Gastroesophageal sphincter (tissue), 4 donors: ENCODE results near the gene MAN2B2. TPM values are rescaled to one million over a fixed set of nuclear protein-coding genes. Genes with fewer than 3 reads are reported as not detected.
"Not testable (repeated sequence)": the region's sequence is repeated elsewhere in the genome, so short reads cannot be mapped to it uniquely, and the experiment has no call there.

ENCODE experiments used
- ATAC-seq: fragments of 150-250 bp; one replicate; pipeline ENCODE4 v1.9.1; 2016; ENCODE audit warnings: mild to moderate bottlenecking, moderate library complexity
- H3K27ac ChIP-seq, 4 donors: fragments of 200-600 bp; sonication (generic) in 3 of 4; 1 replicate in 3 of 4; 2 replicates in 1 of 4; pipeline ENCODE4 v1.5.1; 2016 to 2019
- H3K27me3 ChIP-seq: fragments of 200-600 bp; sonication (generic); one replicate; pipeline ENCODE4 v1.5.1; 2019
- H3K36me3 ChIP-seq, 2 donors: fragments of 200-600 bp; sonication (generic); one replicate each; pipeline ENCODE4 v1.5.1; 2019; ENCODE audit warnings: control low read depth in 1 of 2
- H3K4me1 ChIP-seq, 3 donors: fragments of 200-600 bp; sonication (generic); 1 replicate in 2 of 3; 2 replicates in 1 of 3; pipeline ENCODE4 v1.5.1; 2016 to 2019; ENCODE audit warnings: control low read depth in 2 of 3
- H3K4me3 ChIP-seq, 2 donors: fragments of 200-600 bp; sonication (generic); one replicate each; pipeline ENCODE4 v1.5.1; 2019; ENCODE audit warnings: mild to moderate bottlenecking in 1 of 2, moderate library complexity in 1 of 2
- H3K9me3 ChIP-seq, 3 donors: fragments of 200-600 bp; sonication (generic); one replicate each; pipeline ENCODE4 v1.5.1; 2017 to 2019; ENCODE audit warnings: control low read depth in 2 of 3
- CTCF ChIP-seq, 4 experiments: fragments of 200-600 bp in 2 of 4; fragments of 450-650 bp in 2 of 4; sonication (generic) in 1 of 4; IDR thresholded peaks; one replicate each; pipeline ENCODE4 v1.5.1; 2017 to 2019; ENCODE audit warnings: antibody characterized with exemption in 4 of 4, mild to moderate bottlenecking in 2 of 4, moderate library complexity in 2 of 4
- EP300 ChIP-seq: sonication (generic); formaldehyde crosslinking; IDR thresholded peaks from one replicate; pipeline ENCODE4 v1.6.1; 2017; ENCODE audit warnings: antibody characterized with exemption, mild to moderate bottlenecking
- POLR2A ChIP-seq, 2 donors: fragments of 450-650 bp; IDR thresholded peaks; one replicate each; pipeline ENCODE4 v1.6.1; 2017; ENCODE audit warnings: antibody characterized with exemption in 2 of 2, mild to moderate bottlenecking in 2 of 2, moderate library complexity in 1 of 2
- POLR2AphosphoS5 ChIP-seq: sonication (generic); formaldehyde crosslinking; IDR thresholded peaks from one replicate; pipeline ENCODE4 v1.6.1; 2017; ENCODE audit warnings: antibody characterized with exemption
- WGBS, 2 donors: methylation state at CpG; one replicate each; pipeline ENCODE4 v1.1.5; 2018; ENCODE audit warnings: low coverage in 1 of 2; 5-methylcytosine and 5-hydroxymethylcytosine counted together
- total RNA-seq, 4 donors: library from RNA; depleted of rRNA; stranded (reverse); fragments of >200 nt; gene quantifications; one replicate each; pipeline ENCODE4 v1.1.0, GENCODE V29; 2016

MAN2B2 gene
- total RNA-seq, 4 donors from 2014 or later, result 20.3 to 39.3 (median 34.3) TPM

- 77 to 88% methylated on average over 3 of the region's 3 CpGs for WGBS, 2 donors
- Histone ChIP-seq H3K27ac (no peak overlapping the region), H3K36me3 (no peaks in the 10 kb centered on the region), H3K4me1 (no peaks in the 10 kb centered on the region), H3K9me3 (no peaks in the 10 kb centered on the region), H3K4me3 (no peak overlapping the region), H3K27me3 (no peaks in the 10 kb centered on the region)
- ATAC-seq, result no peak
- TF ChIP-seq CTCF (IDR thresholded peaks at IDR 0.05), result no peak
- TF ChIP-seq EP300, result no peak
- TF ChIP-seq POLR2AphosphoS5, result no peak
- TF ChIP-seq POLR2A (IDR thresholded peaks at IDR 0.05), result no peak
These were observed 52.8 kb downstream of the MAN2B2 start for GRCh38 chr4:6627832-6628231.

GRCh38 chr4:6628484-6628883 is 53.5 kb downstream of the MAN2B2 start:
- H3K27me3 ChIP-seq, H3K27ac ChIP-seq, H3K4me3 ChIP-seq, ATAC-seq, H3K9me3 ChIP-seq, H3K4me1 ChIP-seq, H3K36me3 ChIP-seq: not testable (repeated sequence)
- 100% methylated on average over 1 of the region's 1 CpG; no CpG with 5 or more reads in 1 of the 2 donors for WGBS, 2 donors

GRCh38 chr4:6632125-6632524 is 57.1 kb downstream of the MAN2B2 start:
- TF ChIP-seq POLR2AphosphoS5 (no peak), CTCF (IDR thresholded peaks at IDR 0.05) (no peak), POLR2A (IDR thresholded peaks at IDR 0.05) (no peak), EP300 (no peak)
- Histone ChIP-seq H3K27ac (no peak overlapping the region), H3K27me3 (no peaks in the 10 kb centered on the region), H3K4me1 (no peaks in the 10 kb centered on the region), H3K36me3 (no peaks in the 10 kb centered on the region), H3K4me3 (no peak overlapping the region), H3K9me3 (no peaks in the 10 kb centered on the region)
- 83 to 100% methylated on average over 1 of the region's 4 CpGs for WGBS, 2 donors
- ATAC-seq, result no peak

GRCh38 chr4:6633091-6633906 is 58.3 kb downstream of the MAN2B2 start:
- 69 to 78% methylated on average over 4 to 8 of the region's 10 CpGs for WGBS, 2 donors
- TF ChIP-seq EP300 (no peak), CTCF (IDR thresholded peaks at IDR 0.05) (no peak), POLR2A (IDR thresholded peaks at IDR 0.05) (no peak), POLR2AphosphoS5 (peak; percentile 33)
- H3K4me1 ChIP-seq, result no peaks in the 10 kb centered on the region
- H3K36me3 ChIP-seq, result no peaks in the 10 kb centered on the region
- no peak for ATAC-seq
- H3K27ac ChIP-seq, result no peak overlapping the region
- H3K27me3 ChIP-seq, result no peaks in the 10 kb centered on the region
- H3K9me3 ChIP-seq, result no peaks in the 10 kb centered on the region
- no peak overlapping the region for H3K4me3 ChIP-seq

GRCh38 chr4:6634746-6635145 is 59.8 kb downstream of the MAN2B2 start:
- 92 to 100% methylated on average over 1 to 9 of the region's 9 CpGs for WGBS, 2 donors
- peaks cover 0 to 9% (median 3%) of the 10 kb centered on the region in 3 donors for H3K4me1 ChIP-seq

GRCh38 chr4:6639137-6639680 is 64.2 kb downstream of the MAN2B2 start:
- H3K9me3 ChIP-seq, result no peaks in the 10 kb centered on the region
- no peak for ATAC-seq
- no peak overlapping the region for H3K4me3 ChIP-seq
- peaks cover 0 to 20% of the 10 kb centered on the region in 2 donors for H3K36me3 ChIP-seq
- H3K4me1 ChIP-seq, result peaks cover 9 to 43% (median 21%) of the 10 kb centered on the region in 3 donors
- no peak overlapping the region for H3K27ac ChIP-seq
- WGBS, 2 donors, result 73 to 94% methylated on average over 3 to 11 of the region's 14 CpGs
- no peak for TF ChIP-seq EP300
- no peak for TF ChIP-seq CTCF (IDR thresholded peaks at IDR 0.05)
- TF ChIP-seq POLR2AphosphoS5, result no peak
- TF ChIP-seq POLR2A (IDR thresholded peaks at IDR 0.05), result no peak
- no peaks in the 10 kb centered on the region for H3K27me3 ChIP-seq

More at GRCh38 chr4:6634746-6635145, 59.8 kb downstream of the MAN2B2 start:
- no peak for TF ChIP-seq EP300
- Histone ChIP-seq H3K27me3 (no peaks in the 10 kb centered on the region), H3K27ac (no peak overlapping the region), H3K9me3 (no peaks in the 10 kb centered on the region), H3K36me3 (no peaks in the 10 kb centered on the region), H3K4me3 (no peak overlapping the region)
- no peak for ATAC-seq
